Thyroid gland (tissue), 4 donors: Measurements from ENCODE around the gene ADTRP.

Source experiments
- CTCF ChIP-seq, 6 experiments: fragments of 200-600 bp in 3 of 6; fragments of 450-650 bp in 3 of 6; sonication (generic) in 3 of 6; IDR thresholded peaks; one replicate each; pipeline ENCODE4 v1.5.1; 2016 to 2019; ENCODE audit warnings: antibody characterized with exemption in 6 of 6, mild to moderate bottlenecking in 2 of 6, inconsistent platforms in 1 of 6, moderate library complexity in 1 of 6
- POLR2A ChIP-seq, 2 donors: fragments of 450-650 bp; IDR thresholded peaks; one replicate each; pipeline ENCODE4 v1.6.1; 2017; ENCODE audit warnings: antibody characterized with exemption in 2 of 2, mild to moderate bottlenecking in 2 of 2, moderate library complexity in 1 of 2

GRCh38 chr6:11802886-11803590 lies 24.4 kb upstream of the ADTRP start:
- no peak for TF ChIP-seq CTCF (IDR thresholded peaks at IDR 0.05)
- TF ChIP-seq POLR2A (IDR thresholded peaks at IDR 0.05): no peak
